IMR-90 (cell line): Measurements from ENCODE around the gene EPS15. TPM values are rescaled to one million over a fixed set of nuclear protein-coding genes. Genes with fewer than 3 reads are reported as not detected.
"Not testable (repeated sequence)": the region's sequence is repeated elsewhere in the genome, so short reads cannot be mapped to it uniquely, and the experiment has no call there.

ENCODE experiments used
- ATAC-seq: fragments of 200-7000 bp; cut with Tn5 transposase; 2 replicates; pipeline ENCODE4 v1.9.1; 2020; ENCODE audit warnings: low read depth, mild to moderate bottlenecking, moderate library complexity
- BruUV-seq: library from RNA; stranded (reverse); fragments of 400-500 nt; replicated peaks from 2 replicates; lab custom pipeline; 2021; lab: Mats Ljungman, UMichigan
- CTCF ChIA-PET: fragments of 300-600 bp; formaldehyde crosslinking; extraction: SDS; loops from one replicate; lab custom pipeline; 2021; ENCODE audit warnings: antibody characterized with exemption; lab: Yijun Ruan, JAX
- POLR2A ChIA-PET: fragments of 300-600 bp; sonication (Branson Sonifier 250); formaldehyde crosslinking; loops from one replicate; lab custom pipeline; 2022; ENCODE audit warnings: antibody characterized with exemption; ENCODE audit not compliant: unreplicated experiment; lab: Charles Lee
- DNase-seq: peaks from one replicate; pipeline ENCODE4 v3.0.0; 2013
- H2AFZ ChIP-seq: replicated peaks from 2 replicates; pipeline ENCODE3; 2013; ENCODE audit warnings: low read length, mild to moderate bottlenecking; ENCODE audit not compliant: poor library complexity
- H2AK5ac ChIP-seq: 2 replicates; pipeline ENCODE4 v1.6.1; 2013; ENCODE audit warnings: low read depth, low read length, inconsistent platforms
- H2AK9ac ChIP-seq: replicated peaks from 2 replicates; pipeline ENCODE3; 2013; ENCODE audit warnings: mild to moderate bottlenecking, low read depth, low read length, moderate library complexity; ENCODE audit not compliant: poor library complexity
- H2BK120ac ChIP-seq: 2 replicates; pipeline ENCODE4 v1.6.1; 2013; ENCODE audit warnings: low read depth, low read length, inconsistent platforms
- H2BK15ac ChIP-seq: 3 replicates; pipeline ENCODE4 v1.6.1; 2013; ENCODE audit warnings: low read depth, low read length, inconsistent platforms
- H2BK20ac ChIP-seq: 2 replicates; pipeline ENCODE4 v1.6.1; 2013; ENCODE audit warnings: low read depth, mild to moderate bottlenecking, inconsistent platforms, low read length, moderate library complexity
- H2BK5ac ChIP-seq: 2 replicates; pipeline ENCODE4 v1.6.1; 2013; ENCODE audit warnings: mild to moderate bottlenecking, low read depth, low read length, inconsistent platforms; ENCODE audit not compliant: poor library complexity, severe bottlenecking
- H3K14ac ChIP-seq: replicated peaks from 2 replicates; pipeline ENCODE4 v1.6.1; 2013; ENCODE audit warnings: low read depth, low read length, inconsistent platforms
- H3K18ac ChIP-seq: 2 replicates; pipeline ENCODE4 v1.6.1; 2013; ENCODE audit warnings: low read depth, low read length, control low read depth
- H3K23ac ChIP-seq: 2 replicates; pipeline ENCODE4 v1.6.1; 2013; ENCODE audit warnings: low read depth, low read length, inconsistent platforms
- H3K27ac ChIP-seq: 2 replicates; pipeline ENCODE4 v1.5.1; 2013; ENCODE audit warnings: mild to moderate bottlenecking, control low read depth, low read length; ENCODE audit not compliant: insufficient read depth
- H3K27me3 ChIP-seq: 2 replicates; pipeline ENCODE4 v1.6.1; 2013; ENCODE audit warnings: low read length; ENCODE audit not compliant: control insufficient read depth, insufficient read depth
- H3K36me3 ChIP-seq: 2 replicates; pipeline ENCODE4 v1.6.1; 2013; ENCODE audit warnings: low read length, mixed read lengths; ENCODE audit not compliant: control insufficient read depth, insufficient read depth
- H3K4ac ChIP-seq: 2 replicates; pipeline ENCODE4 v1.6.1; 2013; ENCODE audit warnings: low read depth, low read length, inconsistent platforms
- H3K4me1 ChIP-seq: 2 replicates; pipeline ENCODE4 v1.6.1; 2013; ENCODE audit warnings: low read length, mixed read lengths; ENCODE audit not compliant: control insufficient read depth, insufficient read depth
- H3K4me2 ChIP-seq: 2 replicates; pipeline ENCODE4 v1.6.1; 2013; ENCODE audit warnings: low read depth, mild to moderate bottlenecking, control low read depth, low read length, moderate library complexity
- H3K4me3 ChIP-seq: 2 replicates; pipeline ENCODE4 v1.5.1; 2013; ENCODE audit warnings: low read depth, mild to moderate bottlenecking, control low read depth, low read length, moderate library complexity; ENCODE audit not compliant: insufficient read depth
- H3K56ac ChIP-seq: 2 replicates; pipeline ENCODE4 v1.6.1; 2013; ENCODE audit warnings: low read length, inconsistent platforms; ENCODE audit not compliant: insufficient read depth; ENCODE audit errors: extremely low read depth
- H3K79me1 ChIP-seq, 2 experiments: 2 replicates each; pipeline ENCODE4 v1.6.1; 2013; ENCODE audit warnings: low read length in 2 of 2, inconsistent platforms in 1 of 2, low read depth in 1 of 2
- H3K9ac ChIP-seq: 2 replicates; pipeline ENCODE4 v1.6.1; 2013; ENCODE audit warnings: low read depth, low read length, control low read depth
- H3K9me1 ChIP-seq: 2 replicates; pipeline ENCODE4 v1.6.1; 2013; ENCODE audit warnings: low read length, inconsistent platforms; ENCODE audit not compliant: insufficient read depth
- H3K9me3 ChIP-seq: 2 replicates; pipeline ENCODE4 v1.6.1; 2013; ENCODE audit warnings: low read length; ENCODE audit not compliant: control insufficient read depth, insufficient read depth
- H4K20me1 ChIP-seq: 2 replicates; pipeline ENCODE4 v1.6.1; 2013; ENCODE audit warnings: low read length, inconsistent platforms; ENCODE audit not compliant: insufficient read depth
- H4K5ac ChIP-seq: 2 replicates; pipeline ENCODE4 v1.6.1; 2013; ENCODE audit warnings: mild to moderate bottlenecking, low read depth, low read length, control low read depth
- H4K8ac ChIP-seq, 2 experiments: 2 replicates each; pipeline ENCODE4 v1.6.1; 2013; ENCODE audit warnings: low read depth in 2 of 2, low read length in 2 of 2, control low read depth in 1 of 2, inconsistent platforms in 1 of 2
- H4K91ac ChIP-seq: 2 replicates; pipeline ENCODE4 v1.6.1; 2013; ENCODE audit warnings: low read depth, low read length, inconsistent platforms; ENCODE audit not compliant: insufficient read depth
- whole genome bisulfite sequencing, 2 experiments: methylation state at CpG; one replicate each; pipeline versions ENCODE4 v1.1.5 to v1.1.7; 2013; ENCODE audit warnings: missing lambda C conversion rate in 2 of 2; ENCODE audit not compliant: insufficient read length in 1 of 2; ENCODE audit errors: extremely low coverage in 2 of 2; 5-methylcytosine and 5-hydroxymethylcytosine counted together
- dilution Hi-C: fragments of 300-500 bp; cut with HindIII; formaldehyde crosslinking; loops from one replicate; pipeline ENCODE4 v1.14.3; 2018; ENCODE audit warnings: low sequenced_read_pairs; ENCODE audit not compliant: unreplicated experiment
- in situ Hi-C: fragments of 300-500 bp; cut with MboI; formaldehyde crosslinking; loops from 3 replicates; pipeline ENCODE4 v1.14.3; 2019; ENCODE audit warnings: low sequenced_read_pairs, inconsistent platforms, mixed read lengths
- intact Hi-C: fragments of 100-400 bp; cut with micrococcal nuclease; formaldehyde crosslinking; loops from 2 replicates; pipeline ENCODE4 v1.10.0; 2022
- polyA plus RNA-seq, 3 experiments: library from polyadenylated mRNA; depleted of rRNA; stranded (reverse); fragments of >200 nt; gene quantifications; 2 replicates each; pipeline ENCODE4 v1.2.3, GENCODE V29; 2012; ENCODE audit warnings: low replicate concordance in 1 of 3
- total RNA-seq: library from RNA; depleted of rRNA; stranded (reverse); fragments of >200 nt; gene quantifications from 2 replicates; pipeline ENCODE4 v1.2.3, GENCODE V29; 2012

Gene EPS15
- total and polyA plus RNA-seq, 2 of the 4 experiments (the other 2 are of a cell fraction): 17.6 to 38.0 TPM

- H3K4me2 ChIP-seq, H3K9me3 ChIP-seq, H2AFZ ChIP-seq, H3K56ac ChIP-seq, H4K20me1 ChIP-seq, dilution Hi-C loops, H3K9ac ChIP-seq, H3K36me3 ChIP-seq, H3K27me3 ChIP-seq, H2BK5ac ChIP-seq, H3K9me1 ChIP-seq, H4K8ac ChIP-seq, H3K4ac ChIP-seq, H3K23ac ChIP-seq, H4K91ac ChIP-seq, DNase-seq, BruUV-seq, H3K27ac ChIP-seq, H2BK20ac ChIP-seq, H4K5ac ChIP-seq, CTCF ChIA-PET, ATAC-seq, H3K79me1 ChIP-seq, POLR2A ChIA-PET, H3K4me1 ChIP-seq, H2AK5ac ChIP-seq, H3K14ac ChIP-seq, H3K18ac ChIP-seq, H2BK15ac ChIP-seq, H3K4me3 ChIP-seq, in situ Hi-C loops, H2BK120ac ChIP-seq, H2AK9ac ChIP-seq: not testable (repeated sequence)
- WGBS, 2 experiments: no CpG with 5 or more reads among the region's 2 CpGs
- intact Hi-C loops: loop anchor here (5.0 kb wide), 1 partner anchor 35 kb away; no protein-coding TSS in a partner anchor
These were observed 56.8 kb downstream of the EPS15 start for GRCh38 chr1:51462289-51462688.
